IPS-18c (cell line): ENCODE data around the gene GAMT.
"Not testable (repeated sequence)": the region's sequence is repeated elsewhere in the genome, so short reads cannot be mapped to it uniquely, and the experiment has no call there.

Experiments
- H3K4me3 ChIP-seq: 2 replicates; pipeline ENCODE4 v1.7.0; 2013; ENCODE audit warnings: low read depth, mild to moderate bottlenecking, low read length, moderate library complexity; ENCODE audit not compliant: insufficient read depth
- H3K9me3 ChIP-seq: one replicate; pipeline ENCODE4 v1.6.1; 2013; ENCODE audit warnings: mild to moderate bottlenecking, low read length, moderate library complexity; ENCODE audit not compliant: control insufficient read depth, insufficient read depth

The GAMT gene

GRCh38 chr19:1423436-1424191, 22.3 kb upstream of the GAMT start:
- no peak overlapping the region for H3K4me3 ChIP-seq
- H3K9me3 ChIP-seq, result no peaks in the 10 kb centered on the region

- Histone ChIP-seq H3K4me3 (no peak overlapping the region), H3K9me3 (no peaks in the 10 kb centered on the region)
Observed at GRCh38 chr19:1422943-1423342, 21.6 kb upstream of the GAMT start.

- H3K9me3 ChIP-seq, result no peaks in the 10 kb centered on the region
- no peak overlapping the region for H3K4me3 ChIP-seq
Observed at GRCh38 chr19:1422360-1422759, 21.0 kb upstream of the GAMT start.

- no peak overlapping the region for H3K4me3 ChIP-seq
- H3K9me3 ChIP-seq, result no peaks in the 10 kb centered on the region
Observed at GRCh38 chr19:1421958-1422305, 20.6 kb upstream of the GAMT start.

- no peak overlapping the region for H3K4me3 ChIP-seq
Observed at GRCh38 chr19:1421218-1421957, 20.0 kb upstream of the GAMT start.

GRCh38 chr19:1420590-1420989, 19.2 kb upstream of the GAMT start:
- no peak overlapping the region for H3K4me3 ChIP-seq
- H3K9me3 ChIP-seq, result no peaks in the 10 kb centered on the region

More at GRCh38 chr19:1421218-1421957, 20.0 kb upstream of the GAMT start:
- H3K9me3 ChIP-seq, result no peaks in the 10 kb centered on the region

GRCh38 chr19:1420085-1420484, 18.7 kb upstream of the GAMT start:
- not testable (repeated sequence) for H3K9me3 ChIP-seq, H3K4me3 ChIP-seq

GRCh38 chr19:1418951-1419738, 17.8 kb upstream of the GAMT start:
- Histone ChIP-seq H3K4me3 (no peak overlapping the region), H3K9me3 (no peaks in the 10 kb centered on the region)

- no peak overlapping the region for H3K4me3 ChIP-seq
Observed at GRCh38 chr19:1418496-1418775, 17.1 kb upstream of the GAMT start.

GRCh38 chr19:1417681-1418495, 16.5 kb upstream of the GAMT start:
- no peaks in the 10 kb centered on the region for H3K9me3 ChIP-seq
- H3K4me3 ChIP-seq, result no peak overlapping the region

More at GRCh38 chr19:1418496-1418775, 17.1 kb upstream of the GAMT start:
- no peaks in the 10 kb centered on the region for H3K9me3 ChIP-seq

- Histone ChIP-seq H3K4me3 (no peak overlapping the region), H3K9me3 (no peaks in the 10 kb centered on the region)
Observed at GRCh38 chr19:1417145-1417544, 15.8 kb upstream of the GAMT start.

GRCh38 chr19:1416014-1416841, 14.9 kb upstream of the GAMT start:
- H3K4me3 ChIP-seq, result no peak overlapping the region
- H3K9me3 ChIP-seq, result no peaks in the 10 kb centered on the region

- Histone ChIP-seq H3K4me3 (no peak overlapping the region), H3K9me3 (peaks cover 4% of the 10 kb centered on the region)
Observed at GRCh38 chr19:1412995-1413800, 11.9 kb upstream of the GAMT start.

GRCh38 chr19:1412323-1412923, 11.1 kb upstream of the GAMT start:
- H3K9me3 ChIP-seq, result peaks cover 5% of the 10 kb centered on the region

More at GRCh38 chr19:1412323-1412923, 11.1 kb upstream of the GAMT start:
- no peak overlapping the region for H3K4me3 ChIP-seq
